Kidney (tissue), 14 donors: ENCODE measurements around the gene PODXL2. TPM values are rescaled to one million over a fixed set of nuclear protein-coding genes. Genes with fewer than 3 reads are reported as not detected.

Experiments
- DNase-seq, 5 donors: peaks; one replicate each; pipeline ENCODE4 v3.0.0-alpha.2; 2013 to 2020
- FAIRE-seq: peaks from 2 replicates; lab custom pipeline; 2012; peaks lifted over from hg19 to GRCh38; lab: Jason Lieb, UNC
- H3K27ac ChIP-seq, 2 donors: one replicate each; pipeline ENCODE4 v1.7.0; 2013; ENCODE audit warnings: low read depth in 2 of 2, low read length in 2 of 2, inconsistent platforms in 1 of 2
- H3K27me3 ChIP-seq: one replicate; pipeline ENCODE4 v1.7.1; 2013; ENCODE audit warnings: low read length, inconsistent platforms; ENCODE audit not compliant: control insufficient read depth, insufficient read depth
- H3K36me3 ChIP-seq, 3 donors: one replicate each; pipeline versions ENCODE4 v1.7.0 to v1.7.1; 2013; ENCODE audit warnings: low read length in 3 of 3, control low read depth in 1 of 3, inconsistent platforms in 1 of 3; ENCODE audit not compliant: insufficient read depth in 3 of 3, control insufficient read depth in 2 of 3
- H3K4me1 ChIP-seq, 3 donors: one replicate each; pipeline versions ENCODE4 v1.7.0 to v1.7.1; 2013; ENCODE audit warnings: low read length in 3 of 3, inconsistent platforms in 1 of 3, low read depth in 1 of 3; ENCODE audit not compliant: control insufficient read depth in 2 of 3, insufficient read depth in 2 of 3
- H3K4me3 ChIP-seq, 3 donors: one replicate each; pipeline versions ENCODE4 v1.7.0 to v1.8.1; 2013; ENCODE audit warnings: low read length in 3 of 3, control low read depth in 1 of 3, inconsistent platforms in 1 of 3
- H3K9ac ChIP-seq, 3 donors: one replicate each; pipeline versions ENCODE4 v1.7.0 to v1.7.1; 2013; ENCODE audit warnings: low read length in 3 of 3, control low read depth in 1 of 3, inconsistent platforms in 1 of 3
- H3K9me3 ChIP-seq, 3 donors: one replicate each; pipeline versions ENCODE4 v1.7.0 to v1.7.1; 2013; ENCODE audit warnings: low read length in 3 of 3, control low read depth in 1 of 3, inconsistent platforms in 1 of 3; ENCODE audit not compliant: control insufficient read depth in 2 of 3, insufficient read depth in 1 of 3
- intact Hi-C: fragments of 100-400 bp; cut with DNase I; formaldehyde crosslinking; loops from one replicate; pipeline ENCODE4 v1.11.1; 2022
- microRNA-seq: library from miRNA; unstranded; fragments of <30 nt; microRNA quantifications from one replicate; pipeline ENCODE4 v1.2.0, GENCODE V29; 2020
- polyA plus RNA-seq: library from polyadenylated mRNA; stranded (reverse); fragments of 350-450 nt; fragmentation: Illumina TruSeq; extraction: RNeasy Lipid Tissue Mini Kit (QIAGEN cat#74804); gene quantifications from one replicate; pipeline ENCODE4 v1.2.3, GENCODE V29; 2014; ENCODE audit warnings: low read depth, low replicate concordance; ENCODE audit not compliant: insufficient read depth
- total RNA-seq: library from RNA; stranded (reverse); fragmentation: NEBNext Ultra II Directional; extraction: Animal tissue kit (Norgen Biotek cat#: 25700); gene quantifications from one replicate; pipeline ENCODE4 v1.2.1, GENCODE V29; 2021
- TF ChIP-seq, protein P1 (sequence below): IDR thresholded peaks from 3 replicates; pipeline ENCODE4 v1.5.1; 2012; ENCODE audit warnings: mild to moderate bottlenecking, moderate library complexity, borderline replicate concordance; ENCODE audit not compliant: insufficient read depth; ENCODE audit errors: extremely low read depth
- donor health status: control.
- donor health status: control.
- donor health status: control.
- donor health status: control.
- donor health status: control.
- donor health status: DM: yes; HTN: yes; CAD: no.
- donor health status: Normal renal cell carcinoma (clear cell type).

The PODXL2 gene
- total and polyA plus RNA-seq, 2 donors from 2014 or later, result 7.4 to 10.5 TPM

DNA sequence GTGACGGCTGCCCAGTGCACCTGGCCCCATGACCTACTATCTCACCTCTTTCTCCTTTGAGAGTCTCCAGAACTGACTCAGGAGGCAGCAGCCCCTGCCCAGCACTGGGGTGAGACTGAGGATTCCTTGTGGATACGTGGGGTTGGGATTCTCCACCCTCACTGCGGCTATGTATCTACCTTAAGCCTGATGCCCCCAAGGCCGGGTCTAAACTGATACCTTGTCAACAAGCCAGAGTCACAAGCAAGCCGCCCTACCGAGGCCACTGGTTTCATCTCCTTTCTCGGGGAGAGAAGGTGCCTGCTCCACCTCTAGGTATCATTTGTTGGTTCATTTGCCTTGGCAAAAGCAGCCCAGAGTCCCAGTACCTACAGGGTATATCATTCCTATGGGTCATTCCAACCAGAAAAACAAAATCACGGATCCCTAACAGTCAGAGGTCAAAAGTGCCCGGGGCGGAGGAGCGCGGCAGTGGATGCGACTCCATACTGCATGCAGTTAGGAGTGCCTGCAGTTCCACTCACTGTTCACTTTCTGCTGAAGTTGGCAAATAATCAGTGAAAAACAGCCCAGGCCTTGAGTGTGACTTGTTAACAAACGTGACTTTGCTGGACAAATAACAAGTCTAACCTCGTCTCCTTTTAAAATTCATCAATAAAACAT, 91.3 kb downstream of the PODXL2 start:
- DNase-seq (no peak), FAIRE-seq (no peak)
- Histone ChIP-seq H3K27me3 (no peaks in the 10 kb centered on the region), H3K9me3 (no peaks in the 10 kb centered on the region), H3K27ac (no peak overlapping the region), H3K4me3 (no peak overlapping the region), H3K9ac (no peak overlapping the region), H3K36me3 (no peaks in the 10 kb centered on the region), H3K4me1 (peaks cover 0 to 6% (median 2%) of the 10 kb centered on the region in 3 donors)
- TF ChIP-seq, protein P1, sequence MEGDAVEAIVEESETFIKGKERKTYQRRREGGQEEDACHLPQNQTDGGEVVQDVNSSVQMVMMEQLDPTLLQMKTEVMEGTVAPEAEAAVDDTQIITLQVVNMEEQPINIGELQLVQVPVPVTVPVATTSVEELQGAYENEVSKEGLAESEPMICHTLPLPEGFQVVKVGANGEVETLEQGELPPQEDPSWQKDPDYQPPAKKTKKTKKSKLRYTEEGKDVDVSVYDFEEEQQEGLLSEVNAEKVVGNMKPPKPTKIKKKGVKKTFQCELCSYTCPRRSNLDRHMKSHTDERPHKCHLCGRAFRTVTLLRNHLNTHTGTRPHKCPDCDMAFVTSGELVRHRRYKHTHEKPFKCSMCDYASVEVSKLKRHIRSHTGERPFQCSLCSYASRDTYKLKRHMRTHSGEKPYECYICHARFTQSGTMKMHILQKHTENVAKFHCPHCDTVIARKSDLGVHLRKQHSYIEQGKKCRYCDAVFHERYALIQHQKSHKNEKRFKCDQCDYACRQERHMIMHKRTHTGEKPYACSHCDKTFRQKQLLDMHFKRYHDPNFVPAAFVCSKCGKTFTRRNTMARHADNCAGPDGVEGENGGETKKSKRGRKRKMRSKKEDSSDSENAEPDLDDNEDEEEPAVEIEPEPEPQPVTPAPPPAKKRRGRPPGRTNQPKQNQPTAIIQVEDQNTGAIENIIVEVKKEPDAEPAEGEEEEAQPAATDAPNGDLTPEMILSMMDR, result no peak
- intact Hi-C loops, result no loop called here

GRCh38 chr3:127720985-127721935, 92.3 kb downstream of the PODXL2 start:
- intact Hi-C loops, result no loop called here
- Histone ChIP-seq H3K27ac (no peak overlapping the region), H3K36me3 (no peaks in the 10 kb centered on the region), H3K4me3 (no peak overlapping the region), H3K27me3 (no peaks in the 10 kb centered on the region), H3K9me3 (no peaks in the 10 kb centered on the region), H3K9ac (no peak overlapping the region), H3K4me1 (peaks cover 0 to 6% (median 2%) of the 10 kb centered on the region in 3 donors)
- TF ChIP-seq, protein P1, result no peak
- FAIRE-seq (no peak), DNase-seq (no peak)

DNA sequence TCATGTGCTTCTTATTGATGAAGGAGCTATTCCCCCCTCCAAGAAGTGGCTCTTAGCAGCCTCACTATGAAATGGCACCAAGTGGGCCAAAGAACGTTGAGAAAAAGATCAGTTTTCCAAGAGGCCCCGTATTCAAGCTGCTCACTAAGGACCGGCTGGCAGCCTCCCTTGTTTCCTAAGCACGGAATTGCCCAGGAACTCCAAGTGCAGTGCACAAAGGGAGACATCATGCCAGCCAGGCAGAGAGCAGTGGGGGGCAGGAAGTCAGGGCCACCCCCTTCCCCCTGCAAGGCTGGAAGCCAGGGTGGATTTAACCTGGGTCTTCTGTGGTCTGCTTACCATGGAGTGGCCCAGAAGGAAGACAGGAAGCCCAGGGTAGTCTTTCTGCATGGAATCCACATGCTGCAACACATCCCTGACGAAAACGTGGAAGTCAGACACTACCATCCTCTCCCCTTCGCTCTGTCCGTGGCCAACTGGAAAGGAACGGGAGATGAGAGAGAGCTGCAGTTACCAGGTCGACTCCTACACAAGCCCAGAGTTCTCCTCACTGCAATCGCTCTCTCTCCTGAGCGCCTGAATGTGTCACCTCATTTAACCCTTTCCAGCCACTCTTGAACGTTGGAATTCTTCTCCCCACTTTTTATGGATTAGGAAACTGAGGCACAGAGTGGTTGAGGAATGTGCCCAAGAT, 93.3 kb downstream of the PODXL2 start:
- Histone ChIP-seq H3K27me3 (no peaks in the 10 kb centered on the region), H3K27ac (no peak overlapping the region), H3K36me3 (no peaks in the 10 kb centered on the region), H3K9me3 (no peaks in the 10 kb centered on the region), H3K9ac (no peak overlapping the region), H3K4me1 (peaks cover 0 to 6% (median 2%) of the 10 kb centered on the region in 3 donors), H3K4me3 (no peak overlapping the region)
- no peak for FAIRE-seq
- TF ChIP-seq, protein P1, result no peak
- peak in 1 of 5 donors; percentile 31 for DNase-seq
- intact Hi-C loops, result no loop called here

Small RNAs within 50 kb of the gene (microRNA-seq; reads per million reads assigned to microRNA genes)
- not detected for gene MIR7976

Other genes starting within 250 kb of the PODXL2 start
- 36.4 TPM for gene TPRA1, start 38.5 kb upstream of the PODXL2 start, total RNA-seq
- 35.4 TPM for gene TPRA1, start 38.5 kb upstream of the PODXL2 start, polyA plus RNA-seq
- 8.8 TPM for gene MCM2, start 30.8 kb upstream of the PODXL2 start, total RNA-seq
- 3.3 TPM for gene MCM2, start 30.8 kb upstream of the PODXL2 start, polyA plus RNA-seq
- gene ABTB1, start 43.8 kb downstream of the PODXL2 start, total RNA-seq, result 29.2 TPM
- 43.2 TPM for gene ABTB1, start 43.8 kb downstream of the PODXL2 start, polyA plus RNA-seq
- 250 TPM for gene MGLL, start 193.3 kb downstream of the PODXL2 start, total RNA-seq
- 74.2 TPM for gene MGLL, start 193.3 kb downstream of the PODXL2 start, polyA plus RNA-seq